ENCODE data around the gene REV3L.

The REV3L gene

GRCh38 chr6:111407686-111408085, 75.3 kb downstream of the REV3L start:
- TF ChIP-seq CTCF (IDR thresholded peaks at IDR 0.05; ENCODE audit: insufficient read depth, low read depth, low read length, missing control alignments) = no peak
- DNase-seq (ENCODE audit: low read depth) = no peak

GRCh38 chr6:111406200-111406721, 76.8 kb downstream of the REV3L start:
- DNase-seq (ENCODE audit: low read depth) = peak; percentile 33
- H3K4me3 ChIP-seq (ENCODE audit: low read length) = no peak overlapping the region
- no peak for TF ChIP-seq CTCF (IDR thresholded peaks at IDR 0.05; ENCODE audit: insufficient read depth, low read depth, low read length, missing control alignments)

More at GRCh38 chr6:111407686-111408085, 75.3 kb downstream of the REV3L start:
- no peak overlapping the region for H3K4me3 ChIP-seq (ENCODE audit: low read length)

GRCh38 chr6:111403388-111403787, 79.6 kb downstream of the REV3L start:
- no peak for DNase-seq (ENCODE audit: low read depth)

GRCh38 chr6:111399626-111400025, 83.4 kb downstream of the REV3L start:
- no peak for TF ChIP-seq CTCF (IDR thresholded peaks at IDR 0.05; ENCODE audit: insufficient read depth, low read depth, low read length, missing control alignments)
- no peak for DNase-seq (ENCODE audit: low read depth)
- no peak overlapping the region for H3K4me3 ChIP-seq (ENCODE audit: low read length)

More at GRCh38 chr6:111403388-111403787, 79.6 kb downstream of the REV3L start:
- no peak for TF ChIP-seq CTCF (IDR thresholded peaks at IDR 0.05; ENCODE audit: insufficient read depth, low read depth, low read length, missing control alignments)
- H3K4me3 ChIP-seq (ENCODE audit: low read length) = no peak overlapping the region

GRCh38 chr6:111388681-111389080, 94.3 kb downstream of the REV3L start:
- no peak for DNase-seq (ENCODE audit: low read depth)
- no peak overlapping the region for H3K4me3 ChIP-seq (ENCODE audit: low read length)
- no peak for TF ChIP-seq CTCF (IDR thresholded peaks at IDR 0.05; ENCODE audit: insufficient read depth, low read depth, low read length, missing control alignments)

GRCh38 chr6:111382476-111383294, 100.3 kb downstream of the REV3L start:
- H3K4me3 ChIP-seq (ENCODE audit: low read length) = no peak overlapping the region
- no peak for TF ChIP-seq CTCF (IDR thresholded peaks at IDR 0.05; ENCODE audit: insufficient read depth, low read depth, low read length, missing control alignments)

More at GRCh38 chr6:111382476-111383294, 100.3 kb downstream of the REV3L start:
- DNase-seq (ENCODE audit: low read depth) = no peak

Measured in epithelial cell of esophagus (primary cell).